NCI-H2081 (cell line): Measurements from ENCODE around the gene PCDHGC3.
A peak's percentile ranks its signal among the peaks of the same experiment; 100 is the strongest.
"Not testable (repeated sequence)": the region's sequence is repeated elsewhere in the genome, so short reads cannot be mapped to it uniquely, and the experiment has no call there.

Experiments used
- DNase-seq, 2 experiments: peaks; one replicate each; lab custom pipeline; 2025; lab: John Stamatoyannopoulos, UW

The PCDHGC3 gene

DNA sequence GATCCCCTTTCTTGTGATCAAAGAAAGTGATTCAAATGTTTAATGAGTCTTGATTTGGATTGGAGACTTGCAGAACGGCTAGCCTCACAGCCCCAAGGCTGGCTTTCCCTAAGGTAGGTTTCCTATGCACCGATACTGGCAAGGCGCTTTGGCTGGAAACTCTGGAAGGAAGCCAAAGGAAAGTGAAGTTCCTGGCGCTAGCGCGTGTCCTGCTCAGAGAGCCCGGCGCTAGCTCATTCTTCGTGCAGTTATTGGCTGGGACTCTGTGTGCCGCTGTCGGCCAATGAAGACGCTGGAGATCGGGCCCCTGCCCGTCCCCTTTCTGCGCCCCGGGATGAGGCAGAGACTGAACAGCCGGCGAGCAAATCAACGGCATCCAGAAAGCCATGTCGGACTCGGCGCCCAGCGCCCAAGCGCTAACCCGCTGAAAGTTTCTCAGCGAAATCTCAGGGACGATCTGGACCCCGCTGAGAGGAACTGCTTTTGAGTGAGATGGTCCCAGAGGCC lies at the start of gene PCDHGC3:
Gene PCDHGC3 (plus strand): TSS at position 342 of the 507 bp plus-strand sequence. CDS start 151 bp downstream, at position 493.
- peak; percentile 56 to 80 for DNase-seq

DNA sequence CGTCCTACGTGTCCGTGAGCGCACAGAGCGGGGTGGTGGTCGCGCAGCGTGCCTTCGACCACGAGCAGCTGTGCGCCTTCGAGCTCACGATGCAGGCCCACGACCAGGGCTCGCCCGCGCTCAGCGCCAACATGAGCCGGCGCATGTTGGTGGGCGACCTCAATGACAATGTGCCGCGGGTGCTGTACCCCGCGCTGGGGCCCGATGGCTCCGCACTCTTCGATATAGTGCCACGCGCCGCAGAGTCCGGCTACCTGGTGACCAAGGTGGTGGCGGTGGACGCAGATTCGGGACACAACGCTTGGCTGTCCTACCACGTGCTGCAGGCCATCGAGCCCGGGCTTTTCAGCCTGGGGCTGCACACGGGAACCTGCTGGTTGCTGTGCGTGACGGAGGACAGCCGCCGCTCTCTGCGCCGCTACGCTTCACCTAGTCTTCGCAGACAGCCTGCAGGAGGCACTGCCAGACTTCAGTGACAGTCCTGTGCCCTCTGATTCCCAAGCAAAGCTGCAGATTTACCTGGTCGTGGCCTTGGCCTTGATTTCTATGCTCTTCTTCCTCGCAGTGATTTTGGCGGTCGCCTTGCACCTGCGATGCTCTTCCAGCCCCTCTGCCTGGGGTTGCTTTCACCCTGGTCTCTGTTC lies 47.9 kb upstream of the PCDHGC3 start:
- no peak for DNase-seq

DNA sequence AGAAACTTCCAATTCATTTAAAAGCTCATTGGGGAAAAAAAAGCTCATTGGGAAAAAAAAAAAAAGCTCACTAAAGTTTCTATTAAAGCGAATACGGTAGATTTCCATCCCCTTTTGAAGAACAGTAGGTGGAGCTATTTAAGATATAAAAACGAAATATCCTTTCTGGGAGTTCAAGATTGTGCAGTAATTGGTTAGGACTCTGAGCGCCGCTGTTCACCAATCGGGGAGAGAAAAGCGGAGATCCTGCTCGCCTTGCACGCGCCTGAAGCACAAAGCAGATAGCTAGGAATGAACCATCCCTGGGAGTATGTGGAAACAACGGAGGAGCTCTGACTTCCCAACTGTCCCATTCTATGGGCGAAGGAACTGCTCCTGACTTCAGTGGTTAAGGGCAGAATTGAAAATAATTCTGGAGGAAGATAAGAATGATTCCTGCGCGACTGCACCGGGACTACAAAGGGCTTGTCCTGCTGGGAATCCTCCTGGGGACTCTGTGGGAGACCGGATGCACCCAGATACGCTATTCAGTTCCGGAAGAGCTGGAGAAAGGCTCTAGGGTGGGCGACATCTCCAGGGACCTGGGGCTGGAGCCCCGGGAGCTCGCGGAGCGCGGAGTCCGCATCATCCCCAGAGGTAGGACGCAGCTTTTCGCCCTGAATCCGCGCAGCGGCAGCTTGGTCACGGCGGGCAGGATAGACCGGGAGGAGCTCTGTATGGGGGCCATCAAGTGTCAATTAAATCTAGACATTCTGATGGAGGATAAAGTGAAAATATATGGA lies 45.2 kb upstream of the PCDHGC3 start, which contains the start of gene PCDHGA12:
Gene PCDHGA12 (plus strand): TSS at position 176 of the 782 bp plus-strand sequence. CDS start 253 bp downstream, at position 429.
- no peak for DNase-seq

DNA sequence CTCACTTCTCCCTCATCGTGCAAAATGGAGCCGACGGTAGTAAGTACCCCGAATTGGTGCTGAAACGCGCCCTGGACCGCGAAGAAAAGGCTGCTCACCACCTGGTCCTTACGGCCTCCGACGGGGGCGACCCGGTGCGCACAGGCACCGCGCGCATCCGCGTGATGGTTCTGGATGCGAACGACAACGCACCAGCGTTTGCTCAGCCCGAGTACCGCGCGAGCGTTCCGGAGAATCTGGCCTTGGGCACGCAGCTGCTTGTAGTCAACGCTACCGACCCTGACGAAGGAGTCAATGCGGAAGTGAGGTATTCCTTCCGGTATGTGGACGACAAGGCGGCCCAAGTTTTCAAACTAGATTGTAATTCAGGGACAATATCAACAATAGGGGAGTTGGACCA lies 44.5 kb upstream of the PCDHGC3 start:
- no peak for DNase-seq

DNA sequence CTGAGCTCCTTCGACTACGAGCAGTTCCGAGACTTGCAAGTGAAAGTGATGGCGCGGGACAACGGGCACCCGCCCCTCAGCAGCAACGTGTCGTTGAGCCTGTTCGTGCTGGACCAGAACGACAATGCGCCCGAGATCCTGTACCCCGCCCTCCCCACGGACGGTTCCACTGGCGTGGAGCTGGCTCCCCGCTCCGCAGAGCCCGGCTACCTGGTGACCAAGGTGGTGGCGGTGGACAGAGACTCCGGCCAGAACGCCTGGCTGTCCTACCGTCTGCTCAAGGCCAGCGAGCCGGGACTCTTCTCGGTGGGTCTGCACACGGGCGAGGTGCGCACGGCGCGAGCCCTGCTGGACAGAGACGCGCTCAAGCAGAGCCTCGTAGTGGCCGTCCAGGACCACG lies 43.5 kb upstream of the PCDHGC3 start:
- DNase-seq, result not testable (repeated sequence)

DNA sequence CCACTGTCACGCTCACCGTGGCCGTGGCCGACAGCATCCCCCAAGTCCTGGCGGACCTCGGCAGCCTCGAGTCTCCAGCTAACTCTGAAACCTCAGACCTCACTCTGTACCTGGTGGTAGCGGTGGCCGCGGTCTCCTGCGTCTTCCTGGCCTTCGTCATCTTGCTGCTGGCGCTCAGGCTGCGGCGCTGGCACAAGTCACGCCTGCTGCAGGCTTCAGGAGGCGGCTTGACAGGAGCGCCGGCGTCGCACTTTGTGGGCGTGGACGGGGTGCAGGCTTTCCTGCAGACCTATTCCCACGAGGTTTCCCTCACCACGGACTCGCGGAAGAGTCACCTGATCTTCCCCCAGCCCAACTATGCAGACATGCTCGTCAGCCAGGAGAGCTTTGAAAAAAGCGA lies 43.0 kb upstream of the PCDHGC3 start:
- not testable (repeated sequence) for DNase-seq

DNA sequence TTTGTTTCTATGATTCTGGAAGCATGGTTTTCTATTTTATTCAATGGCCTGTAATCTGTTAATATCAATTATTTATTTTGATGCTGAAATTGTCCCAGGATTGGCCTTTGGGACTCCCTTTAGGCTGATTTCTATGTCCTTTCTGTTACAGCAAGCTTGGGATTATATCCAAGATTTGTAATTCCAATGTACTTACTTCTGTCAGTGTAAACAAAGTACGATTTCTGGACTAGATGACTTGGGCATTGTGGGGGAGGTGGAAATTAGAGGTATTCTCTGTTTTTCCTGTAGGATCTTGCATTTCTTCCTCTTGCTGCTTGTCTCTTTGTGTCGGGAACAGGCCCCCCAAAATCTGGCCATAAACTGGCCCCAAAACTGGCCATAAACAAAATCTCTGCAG lies 41.8 kb upstream of the PCDHGC3 start:
- no peak for DNase-seq

DNA sequence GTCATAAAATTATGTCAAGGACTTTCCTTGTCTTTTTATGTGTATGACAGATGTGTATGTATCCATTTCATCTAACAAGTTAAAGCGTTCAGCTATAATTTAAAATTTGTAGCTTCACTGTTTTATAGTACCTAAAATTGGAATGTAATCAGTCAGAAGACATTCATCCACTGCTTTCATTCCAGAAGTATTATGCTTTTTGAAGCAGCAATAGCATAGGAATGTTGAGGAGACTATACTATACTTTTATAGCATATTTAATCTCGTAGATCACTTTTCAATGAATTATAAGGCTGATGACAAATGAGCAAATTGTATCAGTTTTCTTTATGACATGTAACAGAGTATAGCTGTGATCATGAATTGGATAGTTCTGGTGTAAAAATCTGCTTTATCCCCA lies 38.5 kb upstream of the PCDHGC3 start:
- DNase-seq, result no peak

DNA sequence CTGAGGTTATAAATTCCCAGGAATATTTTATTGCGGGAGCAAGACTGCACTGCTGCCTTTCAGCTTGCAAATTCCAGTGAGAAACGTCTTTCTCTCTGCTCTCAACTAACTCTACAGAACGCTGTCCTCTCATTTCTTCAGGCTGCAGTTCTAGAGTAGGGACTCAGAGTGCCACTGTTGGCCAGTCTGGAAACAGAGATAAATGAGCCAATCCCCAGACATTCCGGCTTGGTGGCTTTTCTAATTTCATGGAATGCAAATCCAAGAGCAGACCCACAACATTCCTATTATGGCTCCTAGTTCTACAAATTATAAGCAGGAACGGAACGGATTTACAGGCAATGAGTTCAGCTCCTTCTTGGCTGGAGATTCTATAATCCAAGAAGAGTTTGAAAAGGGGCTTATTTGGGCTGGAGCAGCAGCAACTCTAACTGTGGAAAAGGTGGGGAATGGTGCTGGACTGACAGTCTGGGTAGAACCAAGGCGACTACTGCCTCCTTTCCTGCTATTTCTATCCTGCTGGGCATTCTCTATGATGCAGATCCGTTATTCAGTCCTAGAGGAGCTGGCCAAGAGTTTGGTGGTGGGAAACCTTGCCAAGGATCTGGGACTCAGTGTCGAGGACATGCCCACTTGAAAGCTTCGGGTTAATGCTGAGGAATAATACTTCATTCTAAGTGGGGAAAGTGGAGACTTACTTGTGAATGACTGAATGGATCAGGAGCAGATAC lies 36.2 kb upstream of the PCDHGC3 start:
- DNase-seq, result no peak

DNA sequence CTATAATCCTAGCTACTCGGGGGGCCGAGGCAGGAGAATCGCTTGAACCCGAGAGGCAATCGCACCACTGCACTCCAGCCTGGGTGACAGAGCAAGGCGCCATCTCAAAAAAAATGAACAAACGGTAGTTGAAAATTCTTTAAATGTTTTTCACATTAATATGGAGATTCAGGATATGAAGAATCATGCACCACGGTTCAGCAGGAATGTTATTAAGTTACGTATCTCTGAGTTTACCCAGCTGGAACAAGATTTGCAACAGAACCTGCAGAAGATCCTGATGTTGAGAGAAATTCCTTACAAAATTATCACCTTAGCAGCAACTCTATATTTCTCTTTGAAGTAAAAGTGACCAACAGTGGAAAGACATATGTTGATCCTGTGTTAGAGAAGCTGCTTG lies 35.4 kb upstream of the PCDHGC3 start:
- DNase-seq, result no peak

DNA sequence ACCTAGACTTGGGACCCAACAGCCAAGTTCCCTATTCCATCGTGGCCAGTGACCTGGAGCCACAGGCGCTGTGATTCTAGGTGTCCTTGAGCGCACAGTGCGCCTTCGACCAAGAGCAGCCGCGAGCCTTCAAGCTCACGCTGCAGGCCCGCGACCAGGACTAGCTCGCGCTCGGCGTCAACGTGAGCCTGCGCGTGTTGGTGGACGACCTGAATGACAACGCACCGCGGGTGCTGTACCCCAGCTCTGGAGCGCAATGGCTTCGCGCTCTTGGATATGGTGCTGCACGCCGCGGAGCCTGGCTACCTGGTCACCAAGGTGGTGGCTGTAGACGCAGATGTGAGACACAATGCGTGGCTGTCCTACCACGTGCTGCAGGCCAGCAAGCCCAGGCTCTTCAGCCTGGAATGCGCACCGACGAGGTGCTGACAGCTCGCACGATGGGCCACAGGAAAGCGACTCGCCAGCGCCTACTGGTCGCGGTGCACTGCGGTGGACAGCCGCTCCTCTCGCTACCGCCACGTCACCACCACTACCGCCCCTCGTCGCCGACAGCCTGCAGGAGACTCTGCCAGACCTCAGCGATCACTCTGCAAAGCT lies 34.1 kb upstream of the PCDHGC3 start:
- no peak for DNase-seq

DNA sequence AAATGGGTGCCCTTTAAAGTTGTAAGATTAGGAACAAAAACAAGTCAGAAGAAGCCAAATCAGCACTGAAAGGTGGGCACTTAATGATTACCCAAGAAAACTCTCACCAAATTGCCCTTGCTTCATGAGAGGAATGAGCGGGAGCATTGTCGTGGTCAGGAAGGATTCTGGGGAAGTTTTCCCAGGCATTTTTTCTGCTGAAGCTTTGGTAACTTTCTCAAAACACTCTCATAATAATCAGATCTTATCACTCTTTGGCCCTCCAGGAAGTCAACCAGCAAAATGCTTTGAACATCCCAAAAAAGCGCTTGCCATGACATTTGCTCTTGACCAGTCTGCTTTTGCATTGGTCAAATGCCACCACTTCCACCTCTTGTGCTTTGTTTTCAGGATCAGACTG lies 10.4 kb upstream of the PCDHGC3 start:
- no peak for DNase-seq

DNA sequence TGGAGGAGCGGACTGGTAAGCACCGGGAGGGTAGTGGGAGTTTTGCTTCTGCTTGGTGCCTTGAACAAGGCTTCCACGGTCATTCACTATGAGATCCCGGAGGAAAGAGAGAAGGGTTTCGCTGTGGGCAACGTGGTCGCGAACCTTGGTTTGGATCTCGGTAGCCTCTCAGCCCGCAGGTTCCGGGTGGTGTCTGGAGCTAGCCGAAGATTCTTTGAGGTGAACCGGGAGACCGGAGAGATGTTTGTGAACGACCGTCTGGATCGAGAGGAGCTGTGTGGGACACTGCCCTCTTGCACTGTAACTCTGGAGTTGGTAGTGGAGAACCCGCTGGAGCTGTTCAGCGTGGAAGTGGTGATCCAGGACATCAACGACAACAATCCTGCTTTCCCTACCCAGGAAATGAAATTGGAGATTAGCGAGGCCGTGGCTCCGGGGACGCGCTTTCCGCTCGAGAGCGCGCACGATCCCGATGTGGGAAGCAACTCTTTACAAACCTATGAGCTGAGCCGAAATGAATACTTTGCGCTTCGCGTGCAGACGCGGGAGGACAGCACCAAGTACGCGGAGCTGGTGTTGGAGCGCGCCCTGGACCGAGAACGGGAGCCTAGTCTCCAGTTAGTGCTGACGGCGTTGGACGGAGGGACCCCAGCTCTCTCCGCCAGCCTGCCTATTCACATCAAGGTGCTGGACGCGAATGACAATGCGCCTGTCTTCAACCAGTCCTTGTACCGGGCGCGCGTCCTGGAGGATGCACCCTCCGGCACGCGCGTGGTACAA lies 556 bp downstream of the PCDHGC3 start:
- peak; percentile 23 to 45 for DNase-seq

DNA sequence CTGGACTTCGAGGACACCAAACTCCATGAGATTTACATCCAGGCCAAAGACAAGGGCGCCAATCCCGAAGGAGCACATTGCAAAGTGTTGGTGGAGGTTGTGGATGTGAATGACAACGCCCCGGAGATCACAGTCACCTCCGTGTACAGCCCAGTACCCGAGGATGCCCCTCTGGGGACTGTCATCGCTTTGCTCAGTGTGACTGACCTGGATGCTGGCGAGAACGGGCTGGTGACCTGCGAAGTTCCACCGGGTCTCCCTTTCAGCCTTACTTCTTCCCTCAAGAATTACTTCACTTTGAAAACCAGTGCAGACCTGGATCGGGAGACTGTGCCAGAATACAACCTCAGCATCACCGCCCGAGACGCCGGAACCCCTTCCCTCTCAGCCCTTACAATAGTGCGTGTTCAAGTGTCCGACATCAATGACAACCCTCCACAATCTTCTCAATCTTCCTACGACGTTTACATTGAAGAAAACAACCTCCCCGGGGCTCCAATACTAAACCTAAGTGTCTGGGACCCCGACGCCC lies 1.3 kb downstream of the PCDHGC3 start:
- DNase-seq, result no peak

DNA sequence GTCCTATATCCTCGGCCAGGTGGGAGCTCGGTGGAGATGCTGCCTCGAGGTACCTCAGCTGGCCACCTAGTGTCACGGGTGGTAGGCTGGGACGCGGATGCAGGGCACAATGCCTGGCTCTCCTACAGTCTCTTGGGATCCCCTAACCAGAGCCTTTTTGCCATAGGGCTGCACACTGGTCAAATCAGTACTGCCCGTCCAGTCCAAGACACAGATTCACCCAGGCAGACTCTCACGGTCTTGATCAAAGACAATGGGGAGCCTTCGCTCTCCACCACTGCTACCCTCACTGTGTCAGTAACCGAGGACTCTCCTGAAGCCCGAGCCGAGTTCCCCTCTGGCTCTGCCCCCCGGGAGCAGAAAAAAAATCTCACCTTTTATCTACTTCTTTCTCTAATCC lies 2.0 kb downstream of the PCDHGC3 start:
- no peak for DNase-seq

DNA sequence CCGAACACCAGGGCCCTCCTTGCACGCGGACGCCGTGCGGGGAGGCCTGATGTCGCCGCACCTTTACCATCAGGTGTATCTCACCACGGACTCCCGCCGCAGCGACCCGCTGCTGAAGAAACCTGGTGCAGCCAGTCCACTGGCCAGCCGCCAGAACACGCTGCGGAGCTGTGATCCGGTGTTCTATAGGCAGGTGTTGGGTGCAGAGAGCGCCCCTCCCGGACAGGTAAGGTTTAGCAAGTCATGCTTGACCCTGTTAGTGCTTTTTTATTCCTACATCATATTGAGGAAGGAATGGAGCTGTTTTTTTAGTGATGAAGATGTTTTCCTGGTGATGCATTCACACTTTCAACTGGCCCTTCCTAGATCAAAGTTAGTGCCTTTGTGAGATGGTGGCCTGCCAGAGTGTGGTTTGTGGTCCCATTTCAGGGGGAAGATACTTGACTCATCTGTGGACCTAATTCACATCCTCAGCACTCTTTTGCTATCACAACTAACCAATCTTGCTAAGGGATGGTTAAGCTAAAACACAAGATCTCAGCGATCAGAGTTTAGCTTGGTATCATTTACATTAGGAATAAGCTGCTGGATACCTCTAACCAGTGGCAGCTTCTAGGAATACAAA lies 2.7 kb downstream of the PCDHGC3 start:
- no peak for DNase-seq

DNA sequence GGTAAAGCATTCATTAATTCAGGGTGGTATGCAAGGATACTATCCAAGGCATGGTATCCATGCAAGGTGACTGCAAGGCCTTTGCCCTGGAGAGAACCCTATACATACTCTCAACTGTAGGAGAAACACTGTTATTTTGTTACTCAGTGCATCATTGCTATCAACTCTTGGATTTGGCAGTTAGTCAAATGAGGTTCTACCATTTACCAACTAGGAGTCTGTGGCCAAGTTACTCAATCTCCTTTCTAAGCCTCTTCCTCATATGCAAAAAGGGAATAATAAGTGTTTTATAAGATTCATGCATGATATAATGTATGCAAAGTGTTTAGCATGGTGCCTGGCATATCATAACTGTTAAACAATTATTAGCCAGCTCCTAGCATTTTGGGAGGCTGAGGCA lies 4.0 kb downstream of the PCDHGC3 start:
- no peak for DNase-seq

DNA sequence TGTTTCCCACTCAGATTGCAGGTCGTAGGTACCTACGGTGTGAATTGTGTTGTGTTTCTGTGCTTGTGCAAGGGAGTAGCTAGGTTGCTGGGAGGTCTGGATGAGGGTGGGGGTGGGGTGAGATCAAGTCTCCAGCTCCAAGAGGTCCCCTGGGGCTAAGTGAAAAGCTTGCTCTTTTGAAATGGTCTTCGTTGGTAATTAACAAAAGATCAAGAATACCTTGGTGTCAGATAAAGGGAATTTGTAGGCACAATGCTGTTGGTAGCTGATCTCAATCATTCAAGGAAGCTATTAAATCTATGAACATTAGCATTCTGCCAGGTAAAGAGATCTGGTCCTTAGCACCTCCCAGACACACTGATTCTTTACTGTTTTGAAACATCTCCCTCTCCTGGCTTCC lies 8.1 kb downstream of the PCDHGC3 start:
- no peak for DNase-seq

DNA sequence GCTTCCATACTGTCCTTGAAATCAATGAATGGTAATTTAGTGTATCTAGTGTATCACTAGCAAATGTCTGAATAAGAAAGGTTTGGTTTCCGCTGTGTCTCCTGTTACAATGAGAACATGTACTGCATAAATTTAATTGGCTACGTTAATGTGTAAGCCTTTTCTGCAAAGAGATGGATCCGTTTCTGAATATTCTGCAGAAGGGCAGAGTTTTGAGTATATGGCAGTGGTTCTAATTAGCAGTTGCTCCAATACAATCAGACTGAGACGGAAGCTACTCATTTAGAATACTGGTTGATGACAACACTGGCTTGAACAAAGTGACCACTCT lies 8.5 kb downstream of the PCDHGC3 start:
- DNase-seq, result no peak

DNA sequence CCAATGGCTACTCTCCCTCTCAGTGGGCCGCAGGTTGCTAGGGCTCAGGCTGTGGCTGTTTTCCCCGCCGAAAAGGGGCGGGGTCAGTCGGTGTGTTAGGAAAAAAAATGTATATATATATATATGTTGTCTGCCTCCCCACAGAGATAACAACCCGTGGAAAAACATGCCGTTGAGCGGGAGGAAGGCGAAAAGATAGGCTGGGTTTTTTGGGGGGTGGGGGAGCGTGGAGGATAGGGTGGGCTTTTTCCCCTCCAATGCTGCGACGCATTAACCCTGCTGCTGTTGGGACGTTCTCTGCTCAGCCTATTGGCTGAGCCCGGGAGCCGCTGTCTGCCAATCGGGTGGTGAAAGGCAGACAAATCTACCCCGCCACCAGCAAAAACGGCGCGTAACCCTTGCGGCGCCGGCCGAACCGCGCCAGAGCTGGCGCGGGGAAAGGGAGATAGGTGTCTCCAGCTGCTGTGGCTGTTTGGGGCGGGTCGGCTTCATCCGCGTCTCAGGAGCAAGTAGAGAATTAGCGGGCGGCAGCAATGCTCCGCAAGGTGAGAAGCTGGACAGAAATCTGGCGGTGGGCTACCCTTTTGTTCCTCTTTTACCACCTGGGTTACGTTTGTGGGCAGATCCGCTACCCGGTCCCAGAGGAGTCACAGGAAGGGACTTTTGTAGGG lies 9.0 kb downstream of the PCDHGC3 start, which contains the start of gene PCDHGC4:
Gene PCDHGC4 (plus strand): TSS at position 390 of the 671 bp plus-strand sequence. CDS start 144 bp downstream, at position 534.
- peak; percentile 38 to 64 for DNase-seq
